Gastroesophageal sphincter (tissue), 4 donors: ENCODE results near the gene ZNF90. TPM values are rescaled to one million over a fixed set of nuclear protein-coding genes. Genes with fewer than 3 reads are reported as not detected.
"Not testable (repeated sequence)": the region's sequence is repeated elsewhere in the genome, so short reads cannot be mapped to it uniquely, and the experiment has no call there.

Experiments used
- ATAC-seq: fragments of 150-250 bp; one replicate; pipeline ENCODE4 v1.9.1; 2016; ENCODE audit warnings: mild to moderate bottlenecking, moderate library complexity
- H3K27ac ChIP-seq, 4 donors: fragments of 200-600 bp; sonication (generic) in 3 of 4; 1 replicate in 3 of 4; 2 replicates in 1 of 4; pipeline ENCODE4 v1.5.1; 2016 to 2019
- H3K27me3 ChIP-seq: fragments of 200-600 bp; sonication (generic); one replicate; pipeline ENCODE4 v1.5.1; 2019
- H3K36me3 ChIP-seq, 2 donors: fragments of 200-600 bp; sonication (generic); one replicate each; pipeline ENCODE4 v1.5.1; 2019; ENCODE audit warnings: control low read depth in 1 of 2
- H3K4me1 ChIP-seq, 3 donors: fragments of 200-600 bp; sonication (generic); 1 replicate in 2 of 3; 2 replicates in 1 of 3; pipeline ENCODE4 v1.5.1; 2016 to 2019; ENCODE audit warnings: control low read depth in 2 of 3
- H3K4me3 ChIP-seq, 2 donors: fragments of 200-600 bp; sonication (generic); one replicate each; pipeline ENCODE4 v1.5.1; 2019; ENCODE audit warnings: mild to moderate bottlenecking in 1 of 2, moderate library complexity in 1 of 2
- H3K9me3 ChIP-seq, 3 donors: fragments of 200-600 bp; sonication (generic); one replicate each; pipeline ENCODE4 v1.5.1; 2017 to 2019; ENCODE audit warnings: control low read depth in 2 of 3
- EP300 ChIP-seq: sonication (generic); formaldehyde crosslinking; IDR thresholded peaks from one replicate; pipeline ENCODE4 v1.6.1; 2017; ENCODE audit warnings: antibody characterized with exemption, mild to moderate bottlenecking
- POLR2A ChIP-seq, 2 donors: fragments of 450-650 bp; IDR thresholded peaks; one replicate each; pipeline ENCODE4 v1.6.1; 2017; ENCODE audit warnings: antibody characterized with exemption in 2 of 2, mild to moderate bottlenecking in 2 of 2, moderate library complexity in 1 of 2
- POLR2AphosphoS5 ChIP-seq: sonication (generic); formaldehyde crosslinking; IDR thresholded peaks from one replicate; pipeline ENCODE4 v1.6.1; 2017; ENCODE audit warnings: antibody characterized with exemption
- WGBS, 2 donors: methylation state at CpG; one replicate each; pipeline ENCODE4 v1.1.5; 2018; ENCODE audit warnings: low coverage in 1 of 2; 5-methylcytosine and 5-hydroxymethylcytosine counted together
- total RNA-seq, 4 donors: library from RNA; depleted of rRNA; stranded (reverse); fragments of >200 nt; gene quantifications; one replicate each; pipeline ENCODE4 v1.1.0, GENCODE V29; 2016
- TF ChIP-seq, protein P1 (sequence below), 4 experiments: fragments of 200-600 bp in 2 of 4; fragments of 450-650 bp in 2 of 4; sonication (generic) in 1 of 4; IDR thresholded peaks; one replicate each; pipeline ENCODE4 v1.5.1; 2017 to 2019; ENCODE audit warnings: antibody characterized with exemption in 4 of 4, mild to moderate bottlenecking in 2 of 4, moderate library complexity in 2 of 4

ZNF90 gene
- total RNA-seq, 4 donors from 2014 or later, result 0.12 to 2.5 (median 1.6) TPM

DNA sequence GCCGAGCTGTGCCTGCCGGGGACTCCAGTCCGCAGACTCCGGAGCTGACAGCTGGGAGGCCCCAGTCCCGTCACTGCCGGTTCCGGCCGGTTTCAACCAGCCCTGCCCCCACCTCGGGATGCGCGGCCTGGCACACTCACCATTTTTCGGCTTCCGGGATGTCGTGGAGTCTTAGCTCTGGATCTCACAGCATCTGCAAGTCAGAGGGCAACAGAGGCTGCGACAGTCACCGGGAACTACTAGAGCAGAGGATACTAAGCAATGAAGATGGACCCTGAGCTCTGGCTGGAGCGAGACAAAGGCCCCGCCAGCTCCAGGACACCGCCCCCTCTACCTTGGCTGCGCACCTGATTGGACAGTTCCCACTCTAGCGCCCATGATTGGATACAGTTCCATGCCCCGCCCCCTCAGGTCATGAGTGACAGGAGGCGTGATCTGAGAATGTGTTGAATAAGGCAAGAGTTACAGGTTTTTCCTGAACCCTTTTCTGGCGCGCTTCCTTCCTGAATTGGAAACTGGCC lies 38.5 kb upstream of the ZNF90 start, which contains the start of gene ZNF682:
TSS of gene ZNF682 (minus strand) at position 303 of the 521 bp plus-strand sequence. CDS start at position 143, 160 bp downstream.
- H3K4me1 ChIP-seq, result peaks cover 0 to 17% (median 0%) of the 10 kb centered on the region in 3 donors
- H3K27me3 ChIP-seq, result peaks cover 27% of the 10 kb centered on the region
- peaks cover 0 to 5% of the 10 kb centered on the region in 2 donors for H3K36me3 ChIP-seq
- TF ChIP-seq, protein P1, sequence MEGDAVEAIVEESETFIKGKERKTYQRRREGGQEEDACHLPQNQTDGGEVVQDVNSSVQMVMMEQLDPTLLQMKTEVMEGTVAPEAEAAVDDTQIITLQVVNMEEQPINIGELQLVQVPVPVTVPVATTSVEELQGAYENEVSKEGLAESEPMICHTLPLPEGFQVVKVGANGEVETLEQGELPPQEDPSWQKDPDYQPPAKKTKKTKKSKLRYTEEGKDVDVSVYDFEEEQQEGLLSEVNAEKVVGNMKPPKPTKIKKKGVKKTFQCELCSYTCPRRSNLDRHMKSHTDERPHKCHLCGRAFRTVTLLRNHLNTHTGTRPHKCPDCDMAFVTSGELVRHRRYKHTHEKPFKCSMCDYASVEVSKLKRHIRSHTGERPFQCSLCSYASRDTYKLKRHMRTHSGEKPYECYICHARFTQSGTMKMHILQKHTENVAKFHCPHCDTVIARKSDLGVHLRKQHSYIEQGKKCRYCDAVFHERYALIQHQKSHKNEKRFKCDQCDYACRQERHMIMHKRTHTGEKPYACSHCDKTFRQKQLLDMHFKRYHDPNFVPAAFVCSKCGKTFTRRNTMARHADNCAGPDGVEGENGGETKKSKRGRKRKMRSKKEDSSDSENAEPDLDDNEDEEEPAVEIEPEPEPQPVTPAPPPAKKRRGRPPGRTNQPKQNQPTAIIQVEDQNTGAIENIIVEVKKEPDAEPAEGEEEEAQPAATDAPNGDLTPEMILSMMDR (IDR thresholded peaks at IDR 0.05), result no peak
- TF ChIP-seq EP300 (no peak), POLR2A (IDR thresholded peaks at IDR 0.05) (peak in 1 of 2 donors; percentile 10), POLR2AphosphoS5 (peak; percentile 56)
- ATAC-seq, result peak; percentile 100
- no peaks in the 10 kb centered on the region for H3K9me3 ChIP-seq
- peak within 1 kb of the TSS; percentile 81 to 86 for H3K4me3 ChIP-seq
- peak within 1 kb of the TSS; percentile 5 to 83 (median 79) for H3K27ac ChIP-seq
- WGBS, 2 donors, result 0% methylated on average over 2 to 4 of the region's 25 CpGs

DNA sequence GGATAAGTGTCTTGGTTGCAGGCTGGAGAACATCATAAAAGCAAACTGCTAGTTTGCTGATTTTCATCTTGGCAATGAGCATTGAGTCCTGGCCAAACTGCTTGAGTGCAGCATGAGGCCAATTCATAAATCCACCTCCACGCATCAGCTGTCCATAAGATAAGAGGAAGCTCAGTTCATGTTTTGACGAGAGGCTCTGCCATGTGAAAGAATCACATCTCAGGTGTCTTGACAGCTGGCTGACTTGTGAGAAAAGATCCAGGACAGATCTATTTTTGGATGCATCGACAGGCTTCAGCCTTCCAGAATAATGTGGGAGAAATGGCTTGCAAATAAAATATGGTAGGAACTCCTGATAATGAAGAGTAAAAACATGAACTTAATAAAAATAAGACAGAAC lies 33.1 kb upstream of the ZNF90 start:
- Histone ChIP-seq H3K4me3 (no peak overlapping the region), H3K4me1 (no peaks in the 10 kb centered on the region), H3K36me3 (no peaks in the 10 kb centered on the region), H3K27me3 (peaks cover 32% of the 10 kb centered on the region), H3K9me3 (no peaks in the 10 kb centered on the region), H3K27ac (no peak overlapping the region)
- no peak for ATAC-seq
- TF ChIP-seq POLR2A (IDR thresholded peaks at IDR 0.05), result no peak
- TF ChIP-seq EP300, result no peak
- TF ChIP-seq, protein P1 (IDR thresholded peaks at IDR 0.05), result no peak
- no peak for TF ChIP-seq POLR2AphosphoS5
- WGBS, 2 donors, result 48 to 60% methylated on average over 1 to 3 of the region's 3 CpGs

- peaks cover 32% of the 10 kb centered on the region for H3K27me3 ChIP-seq
- H3K4me3 ChIP-seq, H3K27ac ChIP-seq, H3K9me3 ChIP-seq, H3K36me3 ChIP-seq, ATAC-seq, H3K4me1 ChIP-seq: not testable (repeated sequence)
- 65 to 67% methylated on average over 3 to 5 of the region's 5 CpGs for WGBS, 2 donors
These were observed 32.1 kb upstream of the ZNF90 start for GRCh38 chr19:20045742-20046141.

DNA sequence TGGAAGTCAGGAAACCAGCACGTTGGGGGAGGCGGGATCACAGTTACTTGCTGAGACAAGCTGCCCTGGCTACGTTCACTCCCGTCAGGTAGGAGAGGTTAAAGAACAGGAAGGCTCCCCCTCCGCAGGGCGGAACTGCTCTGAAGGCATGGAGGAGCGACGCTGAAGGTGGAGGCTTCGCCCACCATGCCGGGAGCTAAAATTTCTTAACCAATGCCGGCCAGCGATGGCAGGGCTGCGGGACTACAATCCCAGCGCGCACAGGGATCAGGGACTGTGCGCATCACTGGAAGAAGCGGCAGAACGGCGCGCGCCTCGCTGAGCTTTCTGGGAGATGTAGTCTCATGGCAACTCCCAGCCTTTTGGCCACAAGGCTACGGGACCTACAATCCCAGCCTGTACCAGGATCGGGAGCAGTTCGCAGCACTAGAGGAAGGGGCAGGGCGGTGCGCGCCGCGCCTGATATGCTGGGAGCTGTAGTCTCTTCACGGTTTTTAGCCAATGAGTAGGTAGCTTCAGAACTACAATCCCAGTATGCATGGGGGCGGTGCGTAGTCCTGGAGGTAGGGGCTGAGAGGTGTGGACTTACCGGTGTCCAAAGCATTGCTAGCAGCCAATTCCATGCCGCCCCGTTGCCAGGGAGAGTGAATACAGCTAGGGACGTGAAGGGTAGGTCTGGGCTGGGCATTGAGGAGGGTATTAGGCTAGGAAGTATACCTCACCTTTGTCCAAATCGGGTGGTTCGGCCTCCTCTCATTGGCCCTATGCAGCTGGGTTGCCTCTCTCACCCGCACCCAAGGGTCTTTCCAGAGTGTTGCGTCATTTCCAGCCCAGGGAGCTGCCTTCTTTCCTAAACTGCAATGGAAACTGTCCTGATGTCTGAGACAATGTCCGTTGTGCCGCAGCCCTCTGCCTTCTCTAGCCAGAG lies 25.7 kb upstream of the ZNF90 start:
- WGBS, 2 donors, result 0 to 3% methylated on average over 6 to 7 of the region's 43 CpGs
- Histone ChIP-seq H3K9me3 (no peaks in the 10 kb centered on the region), H3K36me3 (no peaks in the 10 kb centered on the region), H3K27ac (peak overlapping the region; percentile 3 to 84 (median 80)), H3K4me1 (peaks cover 0 to 7% (median 0%) of the 10 kb centered on the region in 3 donors), H3K27me3 (no peaks in the 10 kb centered on the region), H3K4me3 (peak overlapping the region; percentile 55 to 63)
- TF ChIP-seq, protein P1 (IDR thresholded peaks at IDR 0.05), result peak in 2 of 4 experiments; percentile 13 to 16
- peak; percentile 37 for TF ChIP-seq POLR2AphosphoS5
- TF ChIP-seq EP300, result no peak
- peak in 1 of 2 donors; percentile 22 for TF ChIP-seq POLR2A (IDR thresholded peaks at IDR 0.05)
- ATAC-seq, result peak; percentile 100

GRCh38 chr19:20058738-20059137 lies 19.1 kb upstream of the ZNF90 start:
- not testable (repeated sequence) for H3K4me1 ChIP-seq, ATAC-seq, H3K27me3 ChIP-seq, H3K9me3 ChIP-seq, H3K27ac ChIP-seq, H3K36me3 ChIP-seq, H3K4me3 ChIP-seq

- TF ChIP-seq EP300 (no peak), POLR2AphosphoS5 (no peak), POLR2A (IDR thresholded peaks at IDR 0.05) (no peak)
- TF ChIP-seq, protein P1 (IDR thresholded peaks at IDR 0.05), result no peak
- Histone ChIP-seq H3K27ac (no peak overlapping the region), H3K4me3 (no peak overlapping the region), H3K9me3 (no peaks in the 10 kb centered on the region), H3K36me3 (no peaks in the 10 kb centered on the region), H3K4me1 (no peaks in the 10 kb centered on the region), H3K27me3 (no peaks in the 10 kb centered on the region)
- WGBS, 2 donors, result 81 to 89% methylated on average over 1 of the region's 1 CpG
- no peak for ATAC-seq
These were observed 17.5 kb upstream of the ZNF90 start for GRCh38 chr19:20060282-20060681.
